ENCODE results near the gene RMND5B.
"Not testable (repeated sequence)": the region's sequence is repeated elsewhere in the genome, so short reads cannot be mapped to it uniquely, and the experiment has no call there.

The RMND5B gene

GRCh38 chr5:178130234-178130575 lies 609 bp upstream of the RMND5B start:
- not testable (repeated sequence) for DNase-seq (ENCODE audit: low read depth)

DNA sequence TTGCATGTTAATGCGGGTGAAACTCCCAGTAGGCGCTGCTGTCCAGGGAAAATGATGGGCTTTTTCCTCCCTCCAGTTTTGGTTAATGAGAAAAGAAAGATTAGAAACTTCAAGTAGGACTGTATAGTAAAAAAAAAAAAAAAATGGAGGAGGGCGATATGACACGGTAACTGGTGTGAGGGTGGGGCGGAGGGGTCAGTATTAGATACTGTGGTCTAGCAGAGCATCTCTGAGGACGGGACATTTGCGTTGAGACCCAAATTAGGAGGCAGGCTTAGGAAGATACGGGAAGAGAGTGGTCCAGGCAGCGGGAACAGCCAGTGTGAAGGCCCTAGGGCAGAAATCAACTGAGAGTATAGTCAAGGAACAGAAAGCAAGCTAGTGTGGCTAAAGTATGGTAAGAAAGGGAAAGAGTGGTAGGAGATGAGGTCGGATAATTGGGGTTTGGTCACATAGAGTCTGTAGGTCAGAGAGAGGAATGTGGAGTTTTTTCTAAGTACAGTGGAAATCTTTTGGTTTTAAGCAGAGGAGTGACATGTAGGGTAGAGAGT lies 707 bp downstream of the RMND5B start:
- no peak for DNase-seq (ENCODE audit: low read depth)

DNA sequence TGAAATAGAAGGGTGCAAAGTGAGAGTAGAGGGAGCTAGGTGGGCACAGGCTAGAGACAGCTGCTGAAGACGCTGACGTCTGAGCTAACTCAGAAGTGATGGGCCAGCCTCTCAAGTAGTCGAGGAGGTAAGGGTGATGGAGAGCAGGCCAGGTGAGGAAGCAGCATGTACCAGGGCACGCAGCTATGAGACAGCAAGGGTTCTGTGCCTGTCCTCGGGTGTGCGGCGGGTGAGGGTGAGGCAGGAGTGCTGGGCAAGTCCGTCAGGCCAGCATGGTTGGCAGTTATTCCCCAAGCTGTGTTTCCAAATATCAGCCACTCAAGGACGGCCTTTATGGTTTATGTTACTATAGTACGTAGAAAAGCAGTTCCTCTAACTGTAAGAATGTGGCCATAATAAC lies 6.2 kb downstream of the RMND5B start:
- DNase-seq (ENCODE audit: low read depth): no peak

DNA sequence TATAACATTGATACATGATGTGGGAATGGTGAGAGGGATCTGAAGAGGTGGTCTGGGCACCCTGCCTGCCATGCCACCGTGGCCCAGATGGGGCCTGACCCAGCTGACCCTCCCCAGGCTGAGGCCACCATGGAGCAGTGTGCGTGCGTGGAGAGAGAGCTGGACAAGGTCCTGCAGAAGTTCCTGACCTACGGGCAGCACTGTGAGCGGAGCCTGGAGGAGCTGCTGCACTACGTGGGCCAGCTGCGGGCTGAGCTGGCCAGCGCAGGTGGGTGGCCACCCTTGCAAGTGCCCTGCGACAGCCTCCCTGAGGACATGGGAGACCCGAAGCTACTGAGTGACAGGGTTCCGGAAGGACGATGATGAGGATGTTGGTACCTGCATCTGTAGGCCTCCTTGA lies 7.2 kb downstream of the RMND5B start:
- DNase-seq (ENCODE audit: low read depth): no peak

DNA sequence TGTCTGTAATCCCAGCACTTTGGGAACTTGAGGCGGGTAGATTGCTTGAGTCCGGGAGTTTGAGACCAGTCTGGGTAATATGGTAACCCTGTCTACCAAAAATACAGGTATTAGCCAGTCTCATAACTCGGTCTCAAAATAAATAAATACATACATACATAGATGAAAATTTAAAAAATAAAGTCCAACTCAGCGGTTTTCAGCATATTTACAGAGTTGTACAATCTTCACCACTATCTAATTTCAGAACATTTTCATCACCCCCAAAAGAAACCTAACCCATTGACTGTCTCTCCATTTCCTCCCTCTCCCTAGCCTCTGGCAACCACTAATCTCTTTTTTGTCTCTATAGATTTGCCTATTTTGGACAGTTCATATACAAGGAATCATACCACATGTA lies 10.7 kb downstream of the RMND5B start:
- DNase-seq (ENCODE audit: low read depth): no peak

- DNase-seq (ENCODE audit: low read depth): no peak
Observed at GRCh38 chr5:178142642-178143041, 11.8 kb downstream of the RMND5B start.

GRCh38 chr5:178143246-178143645 lies 12.4 kb downstream of the RMND5B start:
- DNase-seq (ENCODE audit: low read depth): no peak

DNA sequence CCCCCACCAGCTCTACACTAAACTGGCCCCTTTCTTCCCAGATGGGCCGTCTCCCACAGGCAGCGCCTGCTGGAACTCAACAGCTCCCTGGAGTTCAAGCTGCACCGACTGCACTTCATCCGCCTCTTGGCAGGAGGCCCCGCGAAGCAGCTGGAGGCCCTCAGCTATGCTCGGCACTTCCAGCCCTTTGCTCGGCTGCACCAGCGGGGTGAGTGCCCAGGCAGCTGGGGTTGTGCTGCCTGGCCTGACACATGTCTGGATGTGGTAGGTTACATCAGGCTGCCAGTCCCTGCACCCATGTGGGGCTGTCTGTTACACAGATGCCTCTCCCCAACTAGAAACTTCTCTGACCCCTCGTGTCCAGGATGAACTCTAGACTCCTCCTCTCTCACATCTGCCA lies 13.1 kb downstream of the RMND5B start:
- DNase-seq (ENCODE audit: low read depth): no peak

- DNase-seq (ENCODE audit: low read depth): peak; percentile 54
Observed at GRCh38 chr5:178145965-178146820, 15.4 kb downstream of the RMND5B start.

DNA sequence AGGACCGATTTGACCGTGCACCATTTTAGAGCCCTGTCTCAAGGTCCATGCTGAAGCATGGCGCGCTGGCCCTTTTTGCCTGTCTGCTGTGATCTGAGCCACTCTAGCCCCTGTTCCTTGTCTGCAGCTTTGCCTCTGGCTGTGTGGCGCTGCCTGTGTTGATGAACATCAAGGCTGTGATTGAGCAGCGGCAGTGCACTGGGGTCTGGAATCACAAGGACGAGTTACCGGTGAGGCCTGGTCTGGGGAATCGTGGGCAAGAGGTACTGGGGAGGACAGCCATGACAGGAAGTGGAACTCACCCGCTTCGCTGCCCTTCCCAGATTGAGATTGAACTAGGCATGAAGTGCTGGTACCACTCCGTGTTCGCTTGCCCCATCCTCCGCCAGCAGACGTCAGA lies 16.6 kb downstream of the RMND5B start:
- DNase-seq (ENCODE audit: low read depth): no peak

- no peak for DNase-seq (ENCODE audit: low read depth)
Observed at GRCh38 chr5:178149199-178149932, 18.6 kb downstream of the RMND5B start.

DNA sequence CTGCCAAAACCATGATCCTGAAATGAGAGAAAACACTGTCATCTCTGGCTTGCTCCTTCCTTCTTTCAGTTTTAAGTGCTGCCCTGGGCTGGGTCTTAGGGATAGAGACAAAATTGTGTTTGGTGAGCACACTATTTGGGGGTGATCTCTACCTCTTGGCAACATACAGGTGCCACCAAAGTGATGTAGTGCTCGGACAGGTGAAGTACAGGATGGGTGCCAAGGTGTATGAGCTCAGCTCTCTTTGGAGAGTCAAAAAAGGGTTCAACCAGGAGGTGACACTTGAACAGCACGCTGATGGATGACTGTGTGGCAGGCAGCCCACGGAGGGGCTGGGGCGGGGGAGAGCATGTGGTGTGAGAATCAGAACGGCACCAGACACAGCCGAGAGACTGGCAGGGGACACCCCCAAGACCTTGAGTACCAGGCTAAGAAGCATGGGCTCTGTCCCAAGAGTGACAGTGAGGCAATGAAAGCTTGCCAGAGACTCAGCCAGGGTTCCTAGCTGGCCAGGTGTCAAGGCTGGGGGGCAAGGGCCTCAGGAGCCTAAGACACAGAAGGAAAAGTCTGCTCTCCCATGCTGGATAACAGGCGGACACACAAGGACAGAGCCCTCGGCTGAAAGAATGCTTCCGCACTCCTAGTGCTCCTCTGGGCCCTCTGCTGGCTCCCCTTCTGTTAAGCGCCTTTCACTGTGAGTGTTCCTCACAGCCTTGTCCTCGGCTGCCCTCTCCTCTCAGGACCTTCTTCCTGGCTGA lies 20.3 kb downstream of the RMND5B start:
- no peak for DNase-seq (ENCODE audit: low read depth)

DNA sequence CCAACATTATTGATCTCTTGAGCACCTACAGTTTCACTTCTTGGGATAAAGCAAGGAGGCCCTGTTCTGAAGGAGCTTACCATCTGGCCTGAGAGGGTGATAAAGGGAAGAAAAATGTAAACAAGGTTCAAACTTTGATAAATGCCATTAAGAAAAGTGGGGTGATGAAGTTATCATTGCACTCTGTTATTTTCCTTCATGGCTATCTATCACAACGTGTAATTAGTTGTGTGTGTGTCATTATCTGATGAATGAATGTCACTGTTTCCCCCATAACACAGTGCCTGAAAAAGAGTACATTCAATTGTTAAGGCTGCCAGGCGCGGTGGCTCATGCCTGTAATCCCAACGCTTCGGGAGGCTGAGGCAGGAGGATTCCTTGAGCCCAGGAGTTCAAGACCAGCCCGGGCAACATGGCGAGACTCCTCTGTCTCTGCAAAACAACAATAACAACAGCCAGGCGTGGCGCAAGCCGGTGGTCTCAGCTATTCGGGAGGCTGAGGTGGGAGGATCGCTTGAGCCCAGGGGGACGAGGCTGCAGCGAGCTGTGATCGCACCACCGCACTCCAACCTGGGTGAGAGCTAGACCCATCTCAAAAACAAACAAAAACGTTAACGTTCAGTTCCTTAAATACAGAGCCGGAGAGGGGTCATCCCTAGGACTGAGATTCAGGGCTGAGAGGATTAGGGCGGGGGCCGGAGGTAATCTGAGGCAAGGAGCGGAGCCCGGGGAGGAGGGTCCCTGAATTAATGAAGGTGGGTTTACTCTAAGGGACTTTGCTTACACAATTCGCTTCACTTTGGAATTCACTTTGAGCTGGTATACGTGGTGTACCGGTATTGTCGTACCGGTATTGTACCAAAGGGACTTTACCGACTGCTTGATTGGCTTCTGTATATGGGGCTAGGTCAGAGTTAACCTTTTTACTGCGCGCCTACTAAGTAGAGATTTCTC lies 22.0 kb downstream of the RMND5B start:
- DNase-seq (ENCODE audit: low read depth): no peak

GRCh38 chr5:178153530-178154340 lies 22.9 kb downstream of the RMND5B start, which contains the start of gene NHP2:
Gene NHP2 (minus strand): TSS chr5:178153885. CDS start chr5:178153817, 68 bp downstream.
- DNase-seq (ENCODE audit: low read depth): peak; percentile 96

DNA sequence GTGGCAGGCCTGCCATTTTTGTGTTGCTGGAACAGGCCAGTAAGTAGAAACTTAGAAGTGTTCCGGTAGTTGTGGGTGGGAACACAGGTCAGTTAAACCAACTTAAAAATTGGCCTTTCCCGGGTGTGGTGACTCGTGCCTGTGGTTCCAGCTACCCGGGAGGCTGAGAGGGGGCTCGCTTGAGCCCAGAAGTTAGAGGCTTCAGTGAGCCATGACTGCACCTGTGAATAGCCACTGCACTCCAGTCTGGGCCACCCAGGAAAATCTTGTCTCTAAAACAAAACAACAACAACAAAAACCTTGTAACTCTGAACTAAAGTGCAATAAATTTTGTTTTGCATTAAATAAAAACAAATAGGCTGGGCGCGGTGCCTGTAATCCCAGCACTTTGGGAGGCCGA lies 24.3 kb downstream of the RMND5B start:
- no peak for DNase-seq (ENCODE audit: low read depth)

DNA sequence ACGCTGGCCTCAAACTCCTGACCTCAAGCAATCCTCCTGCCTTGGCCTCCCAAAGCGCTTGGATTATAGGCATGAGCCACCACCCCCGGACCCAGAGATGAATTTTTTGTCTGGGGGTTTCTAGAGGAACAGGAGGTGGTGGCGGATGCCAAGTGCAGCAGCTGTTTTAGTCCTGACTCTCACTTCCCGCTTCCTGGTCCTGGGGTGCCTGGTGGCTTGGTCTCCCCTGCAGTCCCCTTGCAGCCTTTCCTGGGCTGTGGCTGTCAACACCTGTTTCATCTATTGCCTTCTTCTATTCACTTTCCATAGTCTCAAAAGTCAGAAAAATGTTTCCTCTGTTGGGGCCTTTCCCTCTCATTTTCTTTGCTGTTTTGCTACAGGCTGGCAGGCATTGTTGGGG lies 29.4 kb downstream of the RMND5B start:
- DNase-seq (ENCODE audit: low read depth): no peak

GRCh38 chr5:178162481-178162880 lies 31.7 kb downstream of the RMND5B start:
- DNase-seq (ENCODE audit: low read depth): no peak

DNA sequence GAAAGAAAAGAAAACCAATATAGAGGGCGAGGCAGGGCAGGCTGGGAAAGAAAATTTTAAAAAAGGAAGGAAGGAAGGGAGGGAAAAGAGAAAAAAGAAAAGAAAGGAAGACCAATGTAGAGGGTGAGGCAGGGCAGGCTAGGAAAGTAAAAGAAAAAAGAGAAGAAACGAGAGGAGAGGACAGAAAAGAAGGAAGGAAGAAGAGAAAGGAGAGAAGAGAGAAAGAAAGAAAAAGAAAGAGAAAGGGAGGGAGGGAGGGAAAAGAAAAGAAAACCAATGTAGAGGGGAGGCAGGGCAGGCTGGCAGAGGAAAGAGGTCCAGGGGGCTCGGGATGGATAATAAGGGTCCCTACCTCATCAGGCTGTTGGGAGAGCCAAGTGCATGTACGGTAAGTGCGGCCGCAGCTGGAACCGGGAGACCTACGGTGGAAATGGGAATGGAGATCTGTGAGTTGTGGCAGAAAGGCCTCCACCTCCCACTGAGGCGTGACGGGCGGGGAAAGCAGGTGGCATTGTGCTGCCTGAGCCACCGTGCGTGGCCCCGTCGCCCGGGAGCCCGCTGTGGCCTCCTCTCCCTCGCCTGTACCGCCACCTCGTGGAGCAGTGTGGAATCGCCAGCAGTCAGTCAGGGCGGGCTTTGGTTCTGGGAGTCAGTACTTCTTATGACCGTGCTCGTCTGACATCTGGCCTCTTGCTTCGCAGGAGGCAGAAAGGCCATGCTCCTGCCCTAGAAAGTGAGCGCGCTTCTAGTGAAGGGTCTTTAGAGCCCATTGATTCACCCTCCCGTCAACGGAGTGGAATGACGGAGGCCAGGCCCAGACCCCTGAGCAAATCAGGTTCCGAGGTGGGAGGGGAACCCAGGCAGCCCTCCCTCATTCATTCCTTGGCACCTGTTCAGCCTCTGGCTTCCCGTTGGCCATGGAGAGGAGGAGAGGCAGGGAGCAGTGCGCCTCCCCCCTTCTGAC lies 33.2 kb downstream of the RMND5B start:
- peak; percentile 84 for DNase-seq (ENCODE audit: low read depth)

GRCh38 chr5:178165581-178165980 lies 34.8 kb downstream of the RMND5B start:
- no peak for DNase-seq (ENCODE audit: low read depth)
